GM23338 (cell line): ENCODE results near the gene CCDC68. TPM values are rescaled to one million over a fixed set of nuclear protein-coding genes. Genes with fewer than 3 reads are reported as not detected.

Source experiments
- ATAC-seq: fragments of 200-7000 bp; cut with Tn5 transposase; 3 replicates; pipeline ENCODE4 v1.9.1; 2020
- DNase-seq: peaks from one replicate; pipeline ENCODE4 v3.0.0-alpha.2; 2015; ENCODE audit warnings: low spot score
- H2AFZ ChIP-seq: fragments of 200-600 bp; sonication (generic); 2 replicates; pipeline ENCODE4 v1.8.0; 2016; ENCODE audit warnings: antibody characterized with exemption, mild to moderate bottlenecking, moderate library complexity
- H3F3A ChIP-seq: fragments of 200-600 bp; sonication (generic); replicated peaks from 2 replicates; pipeline ENCODE4 v1.8.0; 2017; ENCODE audit warnings: antibody characterized with exemption, mixed run types, low read depth
- H3K27ac ChIP-seq: fragments of 200-600 bp; sonication (generic); 2 replicates; pipeline ENCODE4 v1.6.1; 2016; ENCODE audit warnings: low read depth
- H3K27me3 ChIP-seq: fragments of 200-600 bp; sonication (generic); 2 replicates; pipeline ENCODE4 v1.8.0; 2016; ENCODE audit warnings: mild to moderate bottlenecking, mixed run types, moderate library complexity; ENCODE audit not compliant: insufficient read depth
- H3K36me3 ChIP-seq: fragments of 200-600 bp; sonication (generic); 2 replicates; pipeline ENCODE4 v1.8.0; 2016; ENCODE audit warnings: mild to moderate bottlenecking; ENCODE audit not compliant: insufficient read depth
- H3K4me1 ChIP-seq: fragments of 200-600 bp; sonication (generic); 2 replicates; pipeline ENCODE4 v1.8.0; 2016; ENCODE audit warnings: mild to moderate bottlenecking, moderate library complexity; ENCODE audit not compliant: insufficient read depth
- H3K4me2 ChIP-seq: fragments of 200-600 bp; sonication (generic); 2 replicates; pipeline ENCODE4 v1.7.1; 2017; ENCODE audit warnings: mixed run types
- H3K4me3 ChIP-seq: fragments of 200-600 bp; sonication (generic); 2 replicates; pipeline ENCODE4 v1.6.1; 2016; ENCODE audit warnings: mixed run types
- H3K79me2 ChIP-seq: fragments of 200-600 bp; sonication (generic); replicated peaks from 2 replicates; pipeline ENCODE4 v1.8.0; 2017; ENCODE audit warnings: mild to moderate bottlenecking; ENCODE audit not compliant: insufficient read depth
- H3K9me2 ChIP-seq: fragments of 200-600 bp; sonication (generic); 2 replicates; pipeline ENCODE4 v1.8.0; 2017; ENCODE audit not compliant: insufficient read depth
- H4K20me1 ChIP-seq: fragments of 200-600 bp; sonication (generic); replicated peaks from 2 replicates; pipeline ENCODE4 v1.8.0; 2017; ENCODE audit warnings: mild to moderate bottlenecking; ENCODE audit not compliant: insufficient read depth
- H3K27ac Mint-ChIP-seq: 2 replicates; pipeline ENCODE4 v1.8.0; 2020; ENCODE audit warnings: inconsistent platforms, mild to moderate bottlenecking, moderate library complexity, mixed read lengths
- H3K27me3 Mint-ChIP-seq: 3 replicates; pipeline ENCODE4 v1.8.0; 2022; ENCODE audit warnings: low read depth, mild to moderate bottlenecking, moderate library complexity, mixed read lengths, inconsistent platforms; ENCODE audit not compliant: insufficient read depth, poor library complexity
- H3K36me3 Mint-ChIP-seq: 3 replicates; pipeline ENCODE4 v1.8.0; 2021; ENCODE audit warnings: low read depth, mild to moderate bottlenecking, inconsistent platforms, moderate library complexity, mixed read lengths
- H3K4me1 Mint-ChIP-seq: 3 replicates; pipeline ENCODE4 v1.8.0; 2020; ENCODE audit warnings: mild to moderate bottlenecking, inconsistent platforms, mixed read lengths
- H3K4me3 Mint-ChIP-seq: 3 replicates; pipeline ENCODE4 v1.8.0; 2021; ENCODE audit warnings: moderate library complexity, mild to moderate bottlenecking, inconsistent platforms, mixed read lengths
- H3K9me3 Mint-ChIP-seq: 3 replicates; pipeline ENCODE4 v1.8.0; 2020; ENCODE audit warnings: moderate library complexity, mild to moderate bottlenecking, inconsistent platforms, mixed read lengths
- CTCF ChIP-seq, 2 experiments: fragments of 200-600 bp in 1 of 2; sonication (generic) in 1 of 2; conservative IDR thresholded peaks; 2 replicates each; pipeline versions ENCODE4 v1.5.1 to v1.6.1; 2016 to 2017; ENCODE audit warnings: antibody characterized with exemption in 2 of 2, low read depth in 2 of 2, mild to moderate bottlenecking in 2 of 2, moderate library complexity in 1 of 2
- EZH2 ChIP-seq: fragments of 200-600 bp; sonication (generic); IDR thresholded peaks from one replicate; pipeline ENCODE4 v1.8.0; 2017; ENCODE audit warnings: antibody characterized with exemption, mild to moderate bottlenecking, low read depth; ENCODE audit not compliant: unreplicated experiment
- JUNB ChIP-seq: IDR thresholded peaks from one replicate; pipeline ENCODE4 v1.6.1; 2016; ENCODE audit warnings: antibody characterized with exemption; ENCODE audit not compliant: unreplicated experiment
- REST ChIP-seq: IDR thresholded peaks from one replicate; pipeline ENCODE4 v1.6.1; 2018; ENCODE audit warnings: antibody characterized with exemption; ENCODE audit not compliant: unreplicated experiment
- ZNF462 ChIP-seq: fragments of 250-450 bp; sonication (Bioruptor Pico); IDR thresholded peaks from 2 replicates; pipeline ENCODE4 v1.5.0; 2020; ENCODE audit warnings: mild to moderate bottlenecking, moderate library complexity
- polyA plus RNA-seq: library from polyadenylated mRNA; unstranded; fragments of >200 nt; fragmentation: Nextera tagmentation; extraction: Ambion mirVana; gene quantifications from 2 replicates; pipeline ENCODE4 v1.2.1, GENCODE V29; 2016
- total RNA-seq: library from RNA; depleted of rRNA; stranded (reverse); fragments of >200 nt; shearing (Covaris generic); gene quantifications from 2 replicates; pipeline ENCODE4 v1.2.3, GENCODE V29; 2014

Gene CCDC68
- total and polyA plus RNA-seq, 2 experiments from 2014 or later: 1.6 to 3.7 TPM

GRCh38 chr18:54871231-54871630, 88.0 kb downstream of the CCDC68 start:
- Histone ChIP-seq H3K4me3 (no peak overlapping the region), H4K20me1 (no peaks in the 10 kb centered on the region), H3K9me2 (no peaks in the 10 kb centered on the region; the same call in 1 of the 2 replicates), H3K4me1 (no peaks in the 10 kb centered on the region), H3F3A (no peaks in the 10 kb centered on the region), H3K36me3 (no peaks in the 10 kb centered on the region), H3K27ac (no peak overlapping the region), H2AFZ (no peak overlapping the region), H3K79me2 (no peaks in the 10 kb centered on the region), H3K27me3 (no peaks in the 10 kb centered on the region), H3K4me2 (no peak overlapping the region)
- Mint-ChIP-seq H3K9me3 (no peaks in the 10 kb centered on the region), H3K27me3 (no peaks in the 10 kb centered on the region), H3K4me1 (no peaks in the 10 kb centered on the region), H3K36me3 (no peaks in the 10 kb centered on the region), H3K4me3 (no peak overlapping the region), H3K27ac (no peak overlapping the region)
- ATAC-seq (no peak), DNase-seq (no peak)
- no peak for TF ChIP-seq EZH2
- TF ChIP-seq JUNB: no peak
- no peak for TF ChIP-seq CTCF (conservative IDR thresholded peaks at IDR 0.05; ENCODE audit: low read depth in 2 of 2)
- no peak for TF ChIP-seq ZNF462 (CRISPR knock-in tag)

GRCh38 chr18:54867131-54867530, 92.1 kb downstream of the CCDC68 start:
- Mint-ChIP-seq H3K36me3 (no peaks in the 10 kb centered on the region), H3K4me1 (no peaks in the 10 kb centered on the region), H3K27ac (no peak overlapping the region), H3K9me3 (no peaks in the 10 kb centered on the region), H3K27me3 (no peaks in the 10 kb centered on the region), H3K4me3 (no peak overlapping the region)
- Histone ChIP-seq H3K79me2 (no peaks in the 10 kb centered on the region), H3K4me3 (no peak overlapping the region), H3K27me3 (no peaks in the 10 kb centered on the region), H3K4me2 (no peak overlapping the region), H2AFZ (no peak overlapping the region), H3K9me2 (no peaks in the 10 kb centered on the region), H3K36me3 (no peaks in the 10 kb centered on the region), H3F3A (no peaks in the 10 kb centered on the region), H3K27ac (no peak overlapping the region), H4K20me1 (no peaks in the 10 kb centered on the region), H3K4me1 (no peaks in the 10 kb centered on the region)
- DNase-seq: no peak
- ATAC-seq: no peak
- no peak for TF ChIP-seq REST
